K562 (cell line): ENCODE results near the gene ZFY.

Experiments
- BDP1 ChIP-seq: IDR thresholded peaks from 3 replicates; pipeline ENCODE4 v1.6.1; 2011; ENCODE audit not compliant: insufficient read length, insufficient read depth
- EZH2 ChIP-seq: IDR thresholded peaks from 2 replicates; pipeline ENCODE4 v1.6.1; 2012; ENCODE audit warnings: low read depth, mild to moderate bottlenecking, inconsistent platforms, low read length, borderline replicate concordance
- KLF1 ChIP-seq: fragments of 450-650 bp; IDR thresholded peaks from 2 replicates; pipeline ENCODE4 v1.6.1; 2016; ENCODE audit warnings: missing genetic modification characterization, missing compliant biosample characterization
- MEF2A ChIP-seq: IDR thresholded peaks from 2 replicates; pipeline ENCODE4 v1.6.1; 2011; ENCODE audit warnings: low read depth, mild to moderate bottlenecking, low read length, moderate library complexity; ENCODE audit not compliant: control insufficient read depth
- MYBL2 ChIP-seq, 2 experiments: fragments of 450-650 bp in 1 of 2; sonication (generic) in 1 of 2; formaldehyde crosslinking in 1 of 2; IDR thresholded peaks; 2 replicates each; pipeline versions ENCODE4 v1.6.1 to v1.8.1; 2017 to 2022; ENCODE audit warnings: borderline replicate concordance in 1 of 2, inconsistent platforms in 1 of 2, low read depth in 1 of 2, mild to moderate bottlenecking in 1 of 2, missing genetic modification reagents in 1 of 2, moderate library complexity in 1 of 2
- MYNN ChIP-seq, 2 experiments: sonication (generic); formaldehyde crosslinking in 1 of 2; IDR thresholded peaks; 2 replicates each; pipeline versions ENCODE4 v1.5.0 to v1.6.1; 2016 to 2020; ENCODE audit warnings: antibody characterized with exemption in 1 of 2, missing genetic modification reagents in 1 of 2
- POLR2A ChIP-seq: fragments of 450-650 bp; conservative IDR thresholded peaks from 2 replicates; pipeline ENCODE4 v1.6.1; 2016
- RFX5 ChIP-seq: IDR thresholded peaks from 2 replicates; pipeline ENCODE4 v1.6.1; 2011; ENCODE audit warnings: low read depth, mild to moderate bottlenecking, improper control_type of control experiment, low read length
- SMARCA4 ChIP-seq: fragments of 450-650 bp; IDR thresholded peaks from 2 replicates; pipeline ENCODE4 v1.6.1; 2016
- TARDBP ChIP-seq: fragments of 450-650 bp; IDR thresholded peaks from 2 replicates; pipeline ENCODE4 v1.6.1; 2016
- TF ChIP-seq, protein P1 (sequence below), 3 experiments: IDR thresholded peaks in 2 of 3; conservative IDR thresholded peaks in 1 of 3; 2 replicates each; pipeline ENCODE4 v1.5.1; 2011 to 2012; ENCODE audit warnings: low read length in 3 of 3, mild to moderate bottlenecking in 3 of 3, control low read depth in 2 of 3, improper control_type of control experiment in 1 of 3, inconsistent platforms in 1 of 3, low read depth in 1 of 3, mixed read lengths in 1 of 3, moderate library complexity in 1 of 3; ENCODE audit not compliant: insufficient read depth in 2 of 3
- TF ChIP-seq, protein P2 (sequence below): fragments of 250-450 bp; sonication (Bioruptor Pico); IDR thresholded peaks from 2 replicates; pipeline ENCODE4 v1.4.0; 2020

DNA sequence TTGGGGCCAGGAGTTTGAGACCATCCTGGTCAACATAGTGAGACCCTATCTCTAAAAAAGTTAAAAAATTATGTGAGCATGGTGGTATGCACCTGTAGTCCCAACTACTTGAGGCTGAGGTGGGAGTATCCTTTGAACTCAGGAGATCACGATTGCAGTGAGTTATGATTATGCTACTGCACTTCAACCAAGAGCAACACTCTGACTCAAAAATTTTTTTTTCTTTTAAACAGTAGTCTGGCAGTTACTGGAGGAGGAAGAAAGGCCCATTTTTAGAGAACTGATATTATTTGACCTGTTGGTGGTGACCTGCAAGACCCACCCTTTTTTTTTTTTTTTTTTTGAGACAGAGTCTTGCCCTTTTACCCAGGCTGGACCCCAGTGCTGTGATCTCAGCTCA, 29.6 kb downstream of the ZFY start:
- TF ChIP-seq RFX5 (no peak), TARDBP (no peak), POLR2A (no peak), MEF2A (no peak), EZH2 (no peak), MYNN (IDR thresholded peaks at IDR 0.05) (no peak), MYNN (CRISPR knock-in tag; IDR thresholded peaks at IDR 0.05) (no peak), KLF1 (tag) (no peak), SMARCA4 (no peak), MYBL2 (IDR thresholded peaks at IDR 0.05; ENCODE audit: low read depth) (no peak), MYBL2 (CRISPR knock-in tag; IDR thresholded peaks at IDR 0.05; ENCODE audit: borderline replicate concordance) (no peak), BDP1 (no peak)
- TF ChIP-seq, protein P1, sequence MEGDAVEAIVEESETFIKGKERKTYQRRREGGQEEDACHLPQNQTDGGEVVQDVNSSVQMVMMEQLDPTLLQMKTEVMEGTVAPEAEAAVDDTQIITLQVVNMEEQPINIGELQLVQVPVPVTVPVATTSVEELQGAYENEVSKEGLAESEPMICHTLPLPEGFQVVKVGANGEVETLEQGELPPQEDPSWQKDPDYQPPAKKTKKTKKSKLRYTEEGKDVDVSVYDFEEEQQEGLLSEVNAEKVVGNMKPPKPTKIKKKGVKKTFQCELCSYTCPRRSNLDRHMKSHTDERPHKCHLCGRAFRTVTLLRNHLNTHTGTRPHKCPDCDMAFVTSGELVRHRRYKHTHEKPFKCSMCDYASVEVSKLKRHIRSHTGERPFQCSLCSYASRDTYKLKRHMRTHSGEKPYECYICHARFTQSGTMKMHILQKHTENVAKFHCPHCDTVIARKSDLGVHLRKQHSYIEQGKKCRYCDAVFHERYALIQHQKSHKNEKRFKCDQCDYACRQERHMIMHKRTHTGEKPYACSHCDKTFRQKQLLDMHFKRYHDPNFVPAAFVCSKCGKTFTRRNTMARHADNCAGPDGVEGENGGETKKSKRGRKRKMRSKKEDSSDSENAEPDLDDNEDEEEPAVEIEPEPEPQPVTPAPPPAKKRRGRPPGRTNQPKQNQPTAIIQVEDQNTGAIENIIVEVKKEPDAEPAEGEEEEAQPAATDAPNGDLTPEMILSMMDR (IDR thresholded peaks at IDR 0.05 in 2 of 3, conservative IDR thresholded peaks at IDR 0.05 in 1 of 3; ENCODE audit: insufficient read depth in 2 of 3, low read depth in 1 of 3, low read length in 3 of 3): no peak
- TF ChIP-seq, protein P2, sequence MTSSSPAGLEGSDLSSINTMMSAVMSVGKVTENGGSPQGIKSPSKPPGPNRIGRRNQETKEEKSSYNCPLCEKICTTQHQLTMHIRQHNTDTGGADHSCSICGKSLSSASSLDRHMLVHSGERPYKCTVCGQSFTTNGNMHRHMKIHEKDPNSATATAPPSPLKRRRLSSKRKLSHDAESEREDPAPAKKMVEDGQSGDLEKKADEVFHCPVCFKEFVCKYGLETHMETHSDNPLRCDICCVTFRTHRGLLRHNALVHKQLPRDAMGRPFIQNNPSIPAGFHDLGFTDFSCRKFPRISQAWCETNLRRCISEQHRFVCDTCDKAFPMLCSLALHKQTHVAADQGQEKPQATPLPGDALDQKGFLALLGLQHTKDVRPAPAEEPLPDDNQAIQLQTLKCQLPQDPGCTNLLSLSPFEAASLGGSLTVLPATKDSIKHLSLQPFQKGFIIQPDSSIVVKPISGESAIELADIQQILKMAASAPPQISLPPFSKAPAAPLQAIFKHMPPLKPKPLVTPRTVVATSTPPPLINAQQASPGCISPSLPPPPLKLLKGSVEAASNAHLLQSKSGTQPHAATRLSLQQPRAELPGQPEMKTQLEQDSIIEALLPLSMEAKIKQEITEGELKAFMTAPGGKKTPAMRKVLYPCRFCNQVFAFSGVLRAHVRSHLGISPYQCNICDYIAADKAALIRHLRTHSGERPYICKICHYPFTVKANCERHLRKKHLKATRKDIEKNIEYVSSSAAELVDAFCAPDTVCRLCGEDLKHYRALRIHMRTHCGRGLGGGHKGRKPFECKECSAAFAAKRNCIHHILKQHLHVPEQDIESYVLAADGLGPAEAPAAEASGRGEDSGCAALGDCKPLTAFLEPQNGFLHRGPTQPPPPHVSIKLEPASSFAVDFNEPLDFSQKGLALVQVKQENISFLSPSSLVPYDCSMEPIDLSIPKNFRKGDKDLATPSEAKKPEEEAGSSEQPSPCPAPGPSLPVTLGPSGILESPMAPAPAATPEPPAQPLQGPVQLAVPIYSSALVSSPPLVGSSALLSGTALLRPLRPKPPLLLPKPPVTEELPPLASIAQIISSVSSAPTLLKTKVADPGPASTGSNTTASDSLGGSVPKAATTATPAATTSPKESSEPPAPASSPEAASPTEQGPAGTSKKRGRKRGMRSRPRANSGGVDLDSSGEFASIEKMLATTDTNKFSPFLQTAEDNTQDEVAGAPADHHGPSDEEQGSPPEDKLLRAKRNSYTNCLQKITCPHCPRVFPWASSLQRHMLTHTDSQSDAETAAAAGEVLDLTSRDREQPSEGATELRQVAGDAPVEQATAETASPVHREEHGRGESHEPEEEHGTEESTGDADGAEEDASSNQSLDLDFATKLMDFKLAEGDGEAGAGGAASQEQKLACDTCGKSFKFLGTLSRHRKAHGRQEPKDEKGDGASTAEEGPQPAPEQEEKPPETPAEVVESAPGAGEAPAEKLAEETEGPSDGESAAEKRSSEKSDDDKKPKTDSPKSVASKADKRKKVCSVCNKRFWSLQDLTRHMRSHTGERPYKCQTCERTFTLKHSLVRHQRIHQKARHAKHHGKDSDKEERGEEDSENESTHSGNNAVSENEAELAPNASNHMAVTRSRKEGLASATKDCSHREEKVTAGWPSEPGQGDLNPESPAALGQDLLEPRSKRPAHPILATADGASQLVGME (CRISPR knock-in tag): no peak
